GM10248 (cell line): ENCODE data around the gene ACKR2.

Source experiments
- CTCF ChIA-PET: fragments of 300-600 bp; sonication (Branson Sonifier 250); formaldehyde crosslinking; extraction: SDS; loops from one replicate; lab custom pipeline; 2021; ENCODE audit warnings: antibody characterized with exemption; lab: Yijun Ruan, JAX
- POLR2A ChIA-PET: fragments of 350-650 bp; sonication (Branson Sonifier 250); formaldehyde crosslinking; extraction: SDS; loops from one replicate; lab custom pipeline; 2020; ENCODE audit warnings: antibody characterized with exemption; lab: Yijun Ruan, JAX
- DNase-seq: peaks from one replicate; pipeline ENCODE4 v3.0.0; 2012; ENCODE audit errors: extremely low spot score
- CTCF ChIP-seq: IDR thresholded peaks from 2 replicates; pipeline ENCODE4 v1.5.1; 2012; ENCODE audit warnings: mild to moderate bottlenecking, low read depth; ENCODE audit errors: extremely low read depth, missing control alignments, control extremely low read depth

ACKR2 gene

DNA sequence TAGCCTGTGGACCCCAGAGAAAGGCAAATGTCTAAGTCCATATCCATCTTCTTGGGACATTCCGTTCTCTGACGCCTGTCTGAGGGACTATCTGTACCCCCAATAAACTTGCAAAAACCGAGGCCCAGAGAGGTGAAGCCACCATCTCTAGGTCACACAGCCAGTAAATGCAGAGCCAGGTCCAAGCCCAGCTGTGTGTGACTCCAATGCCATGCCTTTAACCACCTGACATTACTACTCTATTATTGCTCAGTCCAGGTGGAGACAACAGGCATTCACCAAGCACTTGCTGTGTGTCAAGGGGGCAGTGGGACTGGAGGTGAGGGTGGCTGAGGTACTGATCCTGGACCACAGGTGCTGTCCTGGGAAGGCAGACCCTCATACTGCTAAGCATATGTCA lies 41.0 kb downstream of the ACKR2 start:
- no peak for TF ChIP-seq CTCF
- DNase-seq = no peak
- CTCF ChIA-PET = interaction anchor here (1.0 to 1.8 kb wide), 3 partner anchors 11 to 31 kb away, joined by 4 to 8 read pairs (median 5); no protein-coding TSS in a partner anchor
- POLR2A ChIA-PET = no interaction called here

- DNase-seq = no peak
- ChIA-PET CTCF (interaction anchor here (0.7 to 4.0 kb wide), 4 partner anchors 12 to 109 kb away, joined by 3 to 23 read pairs (median 4); no protein-coding TSS in a partner anchor), POLR2A (no interaction called here)
- TF ChIP-seq CTCF = no peak
Observed at GRCh38 chr3:42851228-42851834, 42.1 kb downstream of the ACKR2 start.

GRCh38 chr3:42852441-42852840 lies 43.2 kb downstream of the ACKR2 start:
- no peak for DNase-seq
- POLR2A ChIA-PET = no interaction called here
- CTCF ChIA-PET = interaction anchor here (0.8 to 4.0 kb wide), 3 partner anchors 13 to 29 kb away, joined by 3 to 23 read pairs (median 5); no protein-coding TSS in a partner anchor
- TF ChIP-seq CTCF = no peak

DNA sequence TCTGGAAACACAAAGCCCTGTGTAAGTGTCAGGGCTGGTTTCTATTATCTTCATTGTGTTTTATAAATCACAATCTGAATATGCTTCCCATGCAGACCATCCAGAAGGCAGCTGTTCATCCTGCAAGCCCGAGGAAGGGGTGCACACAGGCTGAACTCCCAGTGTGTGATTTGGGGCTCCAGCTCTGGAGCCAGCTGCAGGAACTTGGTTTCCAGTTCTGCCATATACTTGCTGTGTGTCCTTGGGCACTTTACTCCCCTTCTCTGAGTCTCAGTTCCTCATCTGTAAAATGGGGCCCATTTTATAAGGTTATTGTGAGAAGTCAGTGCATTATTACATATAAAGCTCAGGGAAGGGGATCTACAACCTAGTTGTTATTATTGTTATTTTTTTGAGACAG lies 43.8 kb downstream of the ACKR2 start:
- CTCF ChIA-PET = interaction anchor here (0.8 to 4.0 kb wide), 2 partner anchors 13 to 28 kb away, joined by 3 to 23 read pairs; no protein-coding TSS in a partner anchor
- no peak for TF ChIP-seq CTCF
- POLR2A ChIA-PET = no interaction called here
- no peak for DNase-seq

DNA sequence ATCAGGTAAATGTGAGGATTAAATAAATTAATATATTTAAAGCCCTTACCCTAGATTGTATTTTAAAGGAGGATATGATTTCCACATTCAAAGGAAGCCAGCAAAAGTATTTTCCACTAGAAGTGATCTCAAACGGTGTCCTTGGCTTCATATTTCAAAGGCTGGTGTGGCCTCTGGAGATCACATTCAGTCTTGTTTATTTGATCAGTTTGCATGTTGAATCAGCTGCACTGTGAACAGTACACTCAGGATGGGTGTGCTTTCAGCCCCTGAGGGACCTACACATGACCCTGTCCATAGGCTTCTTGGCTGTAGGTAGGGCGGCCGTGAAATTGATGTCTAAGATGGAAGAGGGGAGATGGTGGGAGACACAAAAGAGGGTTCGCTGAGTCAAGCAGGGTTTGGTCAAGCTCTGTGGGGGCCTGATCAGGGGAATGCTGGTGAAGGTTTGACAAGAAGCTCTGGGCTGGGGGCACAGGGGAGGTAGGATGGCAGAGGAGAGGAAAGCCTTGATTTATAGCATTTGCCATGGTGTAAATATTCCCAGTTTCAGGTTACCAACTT lies 44.6 kb downstream of the ACKR2 start:
- no peak for TF ChIP-seq CTCF
- POLR2A ChIA-PET = no interaction called here
- DNase-seq = no peak
- CTCF ChIA-PET = interaction anchor here (1.3 to 4.0 kb wide), 2 partner anchors 14 to 22 kb away, joined by 3 to 23 read pairs; no protein-coding TSS in a partner anchor

DNA sequence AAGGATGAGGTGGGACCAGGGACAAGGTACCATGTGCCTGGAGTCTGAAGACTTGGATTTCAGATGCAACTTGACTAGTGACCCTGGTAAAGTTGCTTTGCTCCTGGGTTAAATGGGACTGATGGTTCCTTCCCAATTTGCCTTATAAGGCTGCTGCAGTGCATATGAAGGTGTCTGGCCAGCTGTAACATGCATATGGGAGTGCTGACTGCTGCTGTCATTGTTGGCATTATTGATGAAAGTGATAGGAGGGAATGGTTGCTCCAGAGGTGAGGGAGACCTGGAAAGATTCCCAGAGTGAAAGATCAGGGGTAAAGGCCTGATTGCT lies 45.9 kb downstream of the ACKR2 start:
- ChIA-PET POLR2A (no interaction called here), CTCF (interaction anchor here (1.0 to 1.3 kb wide), 2 partner anchors 24 to 26 kb away, joined by 3 read pairs; no protein-coding TSS in a partner anchor)
- TF ChIP-seq CTCF = no peak
- no peak for DNase-seq
